AG08395 (cell line): Measurements from ENCODE around the gene BNC2.
A peak's percentile ranks its signal among the peaks of the same experiment; 100 is the strongest.
"Not testable (repeated sequence)": the region's sequence is repeated elsewhere in the genome, so short reads cannot be mapped to it uniquely, and the experiment has no call there.

Experiments
- DNase-seq: peaks from one replicate; pipeline ENCODE4 v3.0.0; 2012; ENCODE audit warnings: mixed read lengths, low spot score

BNC2 gene

DNA sequence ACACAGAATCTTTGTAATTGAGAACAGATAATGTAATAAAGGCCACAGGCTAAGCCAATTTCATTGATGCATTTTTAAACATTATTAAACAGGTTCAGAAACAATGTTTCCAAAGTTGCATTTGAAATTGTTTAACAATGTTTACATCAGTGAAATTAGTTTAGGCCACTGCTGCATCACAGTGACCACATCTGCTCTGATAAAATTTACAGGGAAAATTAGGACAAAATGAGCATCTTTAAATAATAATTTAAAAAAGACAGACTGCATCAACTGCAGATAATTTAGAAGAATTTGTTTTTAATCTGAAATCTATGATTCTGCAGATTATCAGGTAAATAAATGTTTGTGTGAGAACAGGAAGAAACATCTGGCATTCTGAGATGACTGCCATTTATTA lies 420.4 kb downstream of the BNC2 start:
- DNase-seq, result no peak

- no peak for DNase-seq
Observed at GRCh38 chr9:16449076-16449730, 421.3 kb downstream of the BNC2 start.

- DNase-seq, result no peak
Observed at GRCh38 chr9:16447946-16448345, 422.5 kb downstream of the BNC2 start.

GRCh38 chr9:16446636-16447035 lies 423.8 kb downstream of the BNC2 start:
- DNase-seq, result no peak

DNA sequence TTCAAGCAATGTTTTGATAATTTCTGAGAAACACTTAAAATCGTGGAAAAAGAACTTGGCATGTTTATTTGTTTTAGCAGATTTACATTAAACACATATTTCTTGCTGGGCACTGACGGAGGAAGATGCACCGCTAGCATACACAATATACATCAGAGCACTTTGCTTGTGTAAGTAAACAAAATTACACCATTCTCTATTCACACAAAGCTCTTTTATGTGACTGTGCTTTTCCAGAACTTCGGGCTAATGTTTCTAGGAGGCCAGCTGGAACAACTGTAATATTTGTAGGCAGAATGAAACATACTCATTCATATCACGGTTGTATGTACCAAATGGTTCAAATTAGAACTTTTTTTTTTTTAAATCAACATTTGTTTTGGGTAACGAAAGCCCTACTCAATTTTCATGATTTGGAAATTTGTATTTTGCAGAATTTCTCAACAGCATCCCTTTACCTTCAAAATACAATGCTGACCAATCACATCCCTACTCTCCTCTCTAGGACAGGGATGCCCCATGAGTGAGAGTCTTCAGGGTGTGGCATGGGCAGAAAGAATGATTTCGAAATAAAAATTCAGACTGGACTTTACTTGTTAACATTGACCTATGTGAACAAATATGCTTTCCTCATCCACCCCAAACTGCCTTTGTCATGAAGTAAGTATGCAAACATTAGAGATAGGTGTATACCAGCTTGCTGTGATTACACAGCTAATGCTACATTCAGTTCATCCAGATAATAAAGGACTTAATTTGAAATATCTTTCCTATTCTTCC lies 425.1 kb downstream of the BNC2 start:
- peak; percentile 26 for DNase-seq

DNA sequence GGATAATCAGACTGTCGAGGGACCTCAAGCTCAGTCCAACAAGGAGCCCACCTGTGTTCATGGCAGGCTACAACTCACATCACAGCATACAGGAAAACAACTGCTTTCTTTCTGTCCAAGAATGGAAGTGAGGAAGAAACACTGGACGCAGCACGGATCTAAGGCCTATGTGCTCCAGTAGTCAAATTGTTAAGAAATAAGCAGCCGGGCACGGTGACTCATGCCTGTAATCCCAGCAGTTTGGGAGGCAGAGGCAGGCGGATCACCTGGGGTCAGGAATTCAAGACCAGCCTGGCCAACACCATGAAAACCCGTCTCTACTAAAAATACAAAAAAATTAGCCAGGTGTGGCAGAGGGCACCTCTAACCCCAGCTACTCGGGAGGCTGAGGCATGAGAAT lies 427.8 kb downstream of the BNC2 start:
- DNase-seq, result no peak

DNA sequence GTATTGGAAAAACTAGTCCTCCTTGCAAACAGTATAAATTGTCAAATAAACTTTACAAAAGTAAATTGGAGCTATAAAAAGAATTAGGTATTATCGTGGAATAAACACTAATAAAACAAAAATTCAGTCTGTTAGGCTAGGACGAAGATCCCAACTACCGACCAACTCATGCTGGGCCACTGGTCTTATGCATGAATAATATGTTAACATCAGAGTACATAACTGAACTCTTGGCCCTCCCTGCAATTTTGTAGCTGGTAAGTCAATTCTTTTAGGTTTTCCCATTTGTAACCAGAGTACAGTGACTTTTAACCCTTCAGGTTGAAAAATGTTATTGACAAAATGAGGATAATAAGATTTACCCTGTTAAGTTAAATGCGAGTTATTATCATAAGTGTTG lies 428.7 kb downstream of the BNC2 start:
- no peak for DNase-seq

DNA sequence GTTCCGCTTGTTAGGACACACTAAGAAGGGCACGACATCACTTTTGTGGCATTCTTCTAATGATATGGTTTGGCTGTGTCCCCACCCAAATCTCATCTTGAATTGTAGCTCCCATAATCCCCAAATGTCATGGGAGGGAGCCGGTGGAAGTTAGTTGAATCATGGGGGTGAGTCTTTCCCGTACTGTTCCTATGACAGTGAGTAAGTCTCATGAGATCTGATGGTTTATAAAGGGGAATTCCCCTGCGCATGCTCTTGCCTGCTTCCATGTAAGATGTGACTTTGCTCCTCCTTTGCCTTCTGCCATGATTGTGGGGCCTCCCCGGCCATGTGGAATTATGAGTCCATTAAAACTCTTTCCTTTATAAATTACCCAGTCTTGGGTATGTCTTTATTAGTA lies 431.6 kb downstream of the BNC2 start:
- DNase-seq, result not testable (repeated sequence)

DNA sequence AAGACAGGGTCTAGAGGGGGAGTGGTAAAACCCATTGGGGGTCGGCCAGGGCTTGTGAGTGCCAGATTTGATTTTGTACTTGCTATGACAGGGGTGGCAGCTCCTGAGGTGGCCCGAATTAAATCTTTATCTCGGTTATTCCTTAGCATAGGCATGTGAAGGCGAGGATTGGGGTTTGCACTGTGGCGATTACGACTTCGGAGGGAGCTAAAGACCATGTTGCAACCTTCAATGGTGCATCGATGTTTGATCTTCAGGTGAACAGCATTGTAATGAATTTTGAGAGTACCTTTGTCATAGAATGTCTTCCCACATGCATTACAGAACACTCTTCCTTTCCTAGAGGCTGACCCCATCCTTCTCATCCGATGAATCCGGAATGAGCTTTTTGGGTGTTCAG lies 433.9 kb downstream of the BNC2 start:
- no peak for DNase-seq

- DNase-seq, result peak; percentile 58
Observed at GRCh38 chr9:16434526-16434925, 435.9 kb downstream of the BNC2 start.

DNA sequence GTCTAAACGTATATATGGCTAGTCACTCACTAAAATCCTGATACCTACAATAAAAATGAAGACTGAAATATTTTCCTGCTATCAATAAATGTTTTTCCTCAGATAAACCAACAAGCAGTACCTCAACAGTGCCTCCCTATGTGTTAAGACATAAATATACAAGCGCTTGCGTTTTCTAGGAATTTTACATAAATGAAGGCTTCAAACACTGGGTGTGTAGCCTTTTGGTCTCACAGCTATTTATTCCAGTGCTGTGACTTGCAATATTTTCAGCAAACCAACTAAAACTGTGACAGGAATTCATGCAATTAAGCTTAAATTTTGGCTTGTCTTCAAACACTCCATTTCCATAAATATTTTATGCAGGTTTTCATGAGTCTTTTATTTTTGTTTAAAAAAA lies 437.0 kb downstream of the BNC2 start:
- DNase-seq, result no peak

- no peak for DNase-seq
Observed at GRCh38 chr9:16431666-16432392, 438.6 kb downstream of the BNC2 start.

- no peak for DNase-seq
Observed at GRCh38 chr9:16429671-16430070, 440.8 kb downstream of the BNC2 start.

- no peak for DNase-seq
Observed at GRCh38 chr9:16427873-16428427, 442.5 kb downstream of the BNC2 start.

- DNase-seq, result no peak
Observed at GRCh38 chr9:16426716-16427115, 443.8 kb downstream of the BNC2 start.

DNA sequence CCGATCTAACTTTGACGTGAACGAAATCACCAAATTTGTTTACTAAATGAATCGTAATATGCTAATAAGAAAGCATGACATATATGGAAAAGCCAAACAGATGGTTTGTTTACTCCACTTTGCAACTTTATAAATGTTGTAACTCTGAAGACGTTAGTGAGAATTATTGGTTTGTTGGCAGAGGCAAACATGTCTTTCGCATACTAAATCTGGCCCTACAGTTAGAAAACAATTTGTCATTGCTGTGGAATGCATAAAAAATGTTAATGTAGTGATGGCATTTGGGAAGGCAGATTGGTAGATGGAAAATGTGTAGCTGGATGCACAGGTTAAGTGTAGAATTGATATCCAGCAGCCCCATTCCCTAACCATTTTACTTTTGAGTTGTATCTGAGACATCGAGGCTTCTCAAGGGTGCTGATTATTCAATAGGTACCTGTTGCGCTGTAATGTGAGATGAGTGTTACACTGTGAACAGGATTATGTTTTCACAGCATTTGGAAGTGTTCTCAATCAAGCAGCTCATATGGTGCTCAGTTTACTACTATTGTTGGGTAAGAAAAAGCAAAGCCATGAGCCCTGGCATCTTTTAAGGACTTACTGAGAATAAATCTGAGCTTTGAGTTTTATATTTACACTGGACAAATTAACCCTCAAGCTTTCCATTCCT lies 444.8 kb downstream of the BNC2 start:
- peak; percentile 31 for DNase-seq

GRCh38 chr9:16422114-16422513 lies 448.4 kb downstream of the BNC2 start:
- DNase-seq, result no peak

DNA sequence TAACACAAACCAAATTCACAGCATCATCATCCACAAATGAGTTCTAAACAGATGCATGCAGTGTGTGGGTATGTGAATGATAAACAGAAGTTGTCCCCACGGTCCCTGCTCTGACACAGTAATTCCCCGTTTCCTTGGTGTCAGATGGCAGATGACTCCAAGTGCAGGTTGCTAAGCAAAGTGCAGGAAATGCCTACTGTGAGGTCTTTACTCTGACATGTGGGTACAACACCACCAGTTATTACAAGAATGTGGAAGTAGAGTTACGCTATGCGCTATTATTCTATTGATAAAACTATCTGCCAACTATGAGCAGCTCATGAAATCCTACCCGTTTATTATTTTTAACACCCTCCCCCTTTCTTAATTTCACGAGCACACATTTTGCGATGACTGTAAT lies 448.9 kb downstream of the BNC2 start:
- DNase-seq, result no peak

DNA sequence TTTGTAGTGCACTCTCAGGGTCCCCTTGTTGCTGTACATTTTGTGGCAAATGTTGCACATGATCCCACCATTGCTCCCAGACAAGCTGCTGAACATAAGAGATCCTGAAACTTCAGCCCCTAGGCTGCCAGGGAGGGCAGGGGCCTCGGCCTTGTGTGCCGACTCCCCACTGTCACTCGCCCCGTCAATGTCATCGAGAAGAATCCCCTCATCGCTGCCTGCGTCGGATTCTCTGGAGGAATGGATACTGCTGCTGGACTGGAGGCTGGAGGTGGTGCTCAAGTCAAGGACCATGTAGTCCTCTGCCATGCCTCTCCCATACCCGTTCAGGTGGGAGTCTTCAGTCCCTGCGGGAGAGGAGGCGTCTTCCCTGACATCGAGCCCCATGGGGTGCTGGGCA lies 451.3 kb downstream of the BNC2 start:
- no peak for DNase-seq

DNA sequence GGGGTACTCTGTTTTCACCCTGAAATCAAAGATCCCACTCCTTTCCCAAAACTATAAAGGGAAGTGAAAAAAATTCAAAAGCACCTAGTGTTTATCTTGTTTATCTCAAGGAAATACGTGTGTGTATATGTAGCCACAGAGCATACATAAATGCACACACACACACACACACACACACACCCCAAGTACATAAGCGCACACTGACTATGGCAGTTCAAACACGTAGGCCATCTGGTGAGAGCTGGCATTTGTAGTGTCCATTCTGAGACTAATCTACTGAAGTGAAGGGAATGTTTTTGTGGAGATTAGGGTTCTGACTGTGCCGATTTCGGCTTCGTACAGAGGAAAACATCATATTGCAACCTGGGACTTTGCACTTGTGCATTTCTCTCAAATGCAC lies 451.7 kb downstream of the BNC2 start:
- DNase-seq, result no peak

- no peak for DNase-seq
Observed at GRCh38 chr9:16417749-16418148, 452.7 kb downstream of the BNC2 start.

DNA sequence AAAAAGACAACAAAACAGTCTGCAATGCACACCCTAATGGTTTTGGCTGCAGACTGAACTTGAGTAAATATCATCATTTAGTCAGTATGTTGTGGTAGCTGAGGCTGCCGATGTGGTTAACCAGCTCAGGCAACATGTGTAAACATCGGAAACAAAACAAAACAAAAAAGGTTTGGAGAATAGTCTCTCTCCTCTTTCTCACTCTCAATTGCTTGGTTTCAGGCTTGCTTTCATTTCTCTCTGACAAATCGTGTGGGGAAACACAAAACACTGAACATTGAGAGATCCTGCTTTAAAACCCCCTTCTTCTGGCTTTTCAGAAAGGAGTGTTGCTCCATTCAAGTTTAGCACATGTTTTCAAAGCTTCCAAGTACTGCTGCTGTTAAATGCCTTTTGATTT lies 453.3 kb downstream of the BNC2 start:
- peak; percentile 73 for DNase-seq
